ENCODE data around the gene PTPN14. TPM values are rescaled to one million over a fixed set of nuclear protein-coding genes. Genes with fewer than 3 reads are reported as not detected.

Gene PTPN14
- polyA plus RNA-seq, 3 donors from 2014 or later, result 0.04 TPM; not detected in 2

DNA sequence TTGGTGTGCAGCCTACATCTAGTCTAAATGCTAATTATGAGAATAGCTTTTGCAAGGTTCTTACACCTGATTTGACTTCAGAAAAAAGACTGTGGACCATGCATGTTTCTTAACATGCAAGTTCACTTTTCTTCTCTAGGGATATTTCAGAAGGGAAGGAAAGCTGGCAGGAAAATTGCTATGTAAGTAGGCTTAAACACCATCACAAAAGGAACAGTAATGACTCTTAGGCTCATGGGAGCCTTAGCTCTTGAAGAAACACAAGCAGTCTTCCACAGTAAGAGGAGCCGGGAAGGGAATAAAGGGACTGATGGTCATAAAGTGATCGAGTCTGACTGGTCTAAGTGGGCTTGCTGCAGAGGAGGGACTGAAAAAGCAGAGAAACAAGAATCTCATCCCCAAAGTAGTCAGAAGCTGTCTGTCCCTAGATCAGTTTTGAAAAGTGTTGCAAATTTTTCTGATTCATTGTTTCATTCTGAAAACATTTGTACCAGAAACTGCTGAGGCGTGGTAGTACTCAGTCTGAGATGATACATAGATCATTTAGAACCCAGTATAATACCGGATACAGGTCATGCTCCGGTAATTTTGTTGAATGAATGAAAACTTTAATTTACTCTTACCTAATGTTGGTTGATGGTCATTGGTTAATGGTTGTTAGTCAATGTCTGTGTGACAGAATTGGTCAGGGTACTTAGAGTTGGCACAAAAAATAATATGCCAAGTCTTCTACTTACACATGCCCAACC, 229.5 kb downstream of the PTPN14 start:
- no peak for DNase-seq
- peaks cover 22 to 35% (median 31%) of the 10 kb centered on the region in 3 donors for H3K36me3 Mint-ChIP-seq
- H3K9me3 Mint-ChIP-seq, result no peaks in the 10 kb centered on the region
- H3K27me3 Mint-ChIP-seq (ENCODE audit: low read depth in 3 of 3), result no peaks in the 10 kb centered on the region
- H3K4me1 Mint-ChIP-seq, result peaks cover 0 to 2% of the 10 kb centered on the region in 2 donors
- no peak overlapping the region for H3K4me3 Mint-ChIP-seq
- peak overlapping the region in 1 of 6 donors; percentile 42 for H3K27ac Mint-ChIP-seq

DNA sequence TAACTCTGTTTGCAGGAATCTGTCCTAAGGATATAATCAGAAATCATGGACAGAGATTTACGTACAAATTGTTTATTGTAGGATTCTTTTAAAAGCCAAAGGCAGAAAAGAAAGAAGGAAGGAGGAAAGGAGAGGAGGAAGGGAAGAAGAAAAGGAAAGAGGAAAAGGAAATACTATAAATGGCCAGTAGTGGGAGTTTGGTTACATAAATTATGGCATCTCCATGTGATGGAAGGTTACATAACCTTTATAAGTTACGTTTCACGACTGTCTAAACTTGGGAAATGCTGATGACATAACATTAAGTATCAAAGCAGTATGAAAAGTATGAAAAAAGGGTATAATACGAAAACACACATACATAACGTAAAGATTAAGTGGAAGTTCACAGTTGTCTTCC, 231.5 kb downstream of the PTPN14 start:
- Mint-ChIP-seq H3K27me3 (ENCODE audit: low read depth in 3 of 3) (no peaks in the 10 kb centered on the region), H3K36me3 (peaks cover 26 to 41% (median 37%) of the 10 kb centered on the region in 3 donors), H3K4me3 (no peak overlapping the region), H3K27ac (no peak overlapping the region), H3K9me3 (no peaks in the 10 kb centered on the region), H3K4me1 (no peaks in the 10 kb centered on the region)
- DNase-seq, result no peak

DNA sequence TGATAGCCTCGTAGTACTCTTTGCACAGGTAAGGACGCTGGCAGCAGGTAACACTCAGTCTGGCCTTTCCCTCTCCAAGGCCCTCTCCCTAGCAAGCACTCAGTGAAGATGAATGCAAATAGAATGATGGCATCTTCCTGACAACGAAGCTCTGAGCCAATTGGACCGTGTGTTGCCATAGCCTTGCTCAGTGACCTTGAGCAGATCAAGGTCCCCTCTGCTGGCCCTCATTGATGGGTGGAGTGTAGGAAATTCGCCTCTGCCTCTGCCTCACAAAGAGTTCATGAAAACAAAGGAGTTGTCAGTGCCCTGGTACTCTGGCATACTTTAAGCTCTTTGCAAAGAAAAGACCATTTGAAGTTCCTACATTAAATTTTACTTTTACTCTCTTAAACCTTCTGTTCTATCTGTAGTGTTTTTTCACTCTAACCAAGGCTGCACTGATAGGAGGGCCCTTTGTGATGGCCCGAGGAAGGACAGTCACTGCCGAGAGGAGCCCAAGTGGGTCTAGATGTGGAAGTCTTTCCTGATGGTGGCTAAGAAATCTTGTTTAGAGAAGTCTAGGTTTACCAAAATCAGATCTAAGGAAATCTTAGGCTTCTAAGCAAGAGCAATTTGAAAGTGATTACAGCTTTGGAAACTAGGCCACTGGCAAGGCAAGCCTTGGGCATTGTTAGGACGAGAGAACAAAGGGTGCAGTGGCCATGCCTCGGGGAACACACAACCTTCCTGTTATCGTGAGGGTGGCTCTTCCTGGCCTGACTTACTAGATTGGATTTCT, 232.3 kb downstream of the PTPN14 start:
- no peaks in the 10 kb centered on the region for H3K4me1 Mint-ChIP-seq
- H3K4me3 Mint-ChIP-seq, result no peak overlapping the region
- DNase-seq, result no peak
- H3K9me3 Mint-ChIP-seq, result no peaks in the 10 kb centered on the region
- no peak overlapping the region for H3K27ac Mint-ChIP-seq
- no peaks in the 10 kb centered on the region for H3K27me3 Mint-ChIP-seq (ENCODE audit: low read depth in 3 of 3)
- peaks cover 27 to 41% (median 32%) of the 10 kb centered on the region in 3 donors for H3K36me3 Mint-ChIP-seq

DNA sequence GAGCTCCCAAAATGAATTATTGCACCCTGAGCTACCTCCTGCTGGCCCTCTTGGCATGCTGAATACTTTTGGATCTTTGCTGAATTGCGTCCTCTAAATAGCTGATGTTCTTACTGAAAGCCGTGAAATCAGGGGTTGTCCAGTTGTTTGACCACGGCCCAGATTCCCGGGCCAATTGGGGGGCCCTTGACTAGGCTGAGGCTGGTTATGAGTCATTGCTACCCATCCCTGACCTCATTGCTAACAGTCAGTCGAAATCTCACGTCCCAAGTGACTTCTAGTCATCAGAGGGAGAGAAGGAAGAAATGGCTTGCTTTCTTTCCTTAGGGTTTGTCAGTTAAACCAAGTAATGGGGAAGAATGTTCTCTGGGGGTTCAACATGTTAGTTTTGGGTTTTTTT, 233.0 kb downstream of the PTPN14 start:
- DNase-seq, result no peak
- Mint-ChIP-seq H3K9me3 (no peaks in the 10 kb centered on the region), H3K4me1 (no peaks in the 10 kb centered on the region), H3K36me3 (peaks cover 27 to 39% (median 31%) of the 10 kb centered on the region in 3 donors), H3K27me3 (ENCODE audit: low read depth in 3 of 3) (no peaks in the 10 kb centered on the region), H3K4me3 (no peak overlapping the region), H3K27ac (no peak overlapping the region)

DNA sequence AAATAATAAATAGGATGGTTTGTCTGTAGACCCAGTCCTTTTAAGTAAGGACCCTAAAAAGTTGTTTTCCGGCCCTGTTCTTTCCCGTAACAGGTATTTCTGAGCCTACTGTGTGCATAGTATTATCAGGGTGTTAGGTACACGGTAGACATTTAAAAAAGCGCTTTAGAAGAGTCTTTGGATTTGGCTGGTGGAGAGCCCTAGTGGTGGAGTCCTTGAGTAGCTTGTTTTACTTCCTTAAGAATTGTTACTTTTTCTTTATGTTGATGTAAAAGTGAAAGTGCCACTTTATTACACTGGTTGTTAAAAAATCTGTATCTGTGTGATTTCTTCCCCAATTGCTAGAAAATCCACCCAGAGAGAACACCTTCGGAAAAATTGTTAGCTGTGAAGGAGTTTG, 233.7 kb downstream of the PTPN14 start:
- H3K4me1 Mint-ChIP-seq, result peaks cover 0 to 1% of the 10 kb centered on the region in 2 donors
- H3K27ac Mint-ChIP-seq, result no peak overlapping the region
- H3K4me3 Mint-ChIP-seq, result no peak overlapping the region
- H3K36me3 Mint-ChIP-seq, result peaks cover 27 to 39% (median 30%) of the 10 kb centered on the region in 3 donors
- no peaks in the 10 kb centered on the region for H3K9me3 Mint-ChIP-seq
- no peak for DNase-seq
- H3K27me3 Mint-ChIP-seq (ENCODE audit: low read depth in 3 of 3), result peaks cover 0 to under 1% (median 0%) of the 10 kb centered on the region in 3 donors

DNA sequence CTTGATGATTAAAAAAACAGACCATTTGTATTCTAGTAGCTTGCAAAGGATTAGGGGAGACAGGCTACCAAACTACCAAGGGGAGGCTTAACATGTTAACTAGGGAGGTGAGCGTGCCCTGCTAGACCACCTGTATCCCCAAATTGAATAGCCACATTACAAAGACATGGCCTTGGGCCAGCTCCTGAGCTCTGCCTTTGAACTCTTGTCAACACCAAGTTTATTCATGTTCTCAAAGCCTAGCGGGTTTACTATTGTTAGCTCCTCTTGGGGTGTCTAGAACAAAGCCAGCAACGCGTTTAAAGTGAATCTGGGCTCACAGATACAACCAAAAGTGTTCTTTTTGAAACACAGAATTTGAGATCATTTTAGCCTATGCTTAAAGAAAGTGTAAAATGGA, 234.1 kb downstream of the PTPN14 start:
- Mint-ChIP-seq H3K4me3 (no peak overlapping the region), H3K9me3 (no peaks in the 10 kb centered on the region), H3K36me3 (peaks cover 26 to 37% (median 27%) of the 10 kb centered on the region in 3 donors), H3K27me3 (ENCODE audit: low read depth in 3 of 3) (peaks cover 0 to 2% (median 0%) of the 10 kb centered on the region in 3 donors), H3K27ac (peak overlapping the region in 1 of 6 donors; percentile 20), H3K4me1 (peaks cover 0 to 1% of the 10 kb centered on the region in 2 donors)
- no peak for DNase-seq

DNA sequence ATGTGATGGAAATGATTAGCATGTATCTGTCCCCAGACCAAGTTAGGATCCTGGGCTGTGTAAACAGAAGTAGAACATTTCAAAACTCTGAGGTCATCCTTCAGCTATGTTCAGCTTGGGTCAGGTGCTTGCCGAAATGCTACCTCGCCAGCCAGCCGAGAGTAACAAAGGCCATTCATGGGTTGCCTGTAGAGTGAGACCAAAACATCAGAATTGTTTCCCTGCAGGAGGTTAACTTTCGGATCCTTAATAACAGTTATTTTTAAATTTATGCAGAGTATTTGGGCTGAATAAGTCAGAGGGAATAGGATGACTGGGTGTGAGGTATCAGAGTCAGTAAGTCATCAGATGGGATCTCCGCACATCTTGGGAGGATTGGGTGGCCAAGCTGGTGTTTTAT, 234.8 kb downstream of the PTPN14 start:
- no peaks in the 10 kb centered on the region for H3K9me3 Mint-ChIP-seq
- H3K36me3 Mint-ChIP-seq, result peaks cover 22 to 30% (median 27%) of the 10 kb centered on the region in 3 donors
- DNase-seq, result no peak
- peaks cover 5 to 7% of the 10 kb centered on the region in 2 donors for H3K4me1 Mint-ChIP-seq
- no peak overlapping the region for H3K27ac Mint-ChIP-seq
- H3K4me3 Mint-ChIP-seq, result no peak overlapping the region
- H3K27me3 Mint-ChIP-seq (ENCODE audit: low read depth in 3 of 3), result peaks cover 0 to 2% (median 0%) of the 10 kb centered on the region in 3 donors

DNA sequence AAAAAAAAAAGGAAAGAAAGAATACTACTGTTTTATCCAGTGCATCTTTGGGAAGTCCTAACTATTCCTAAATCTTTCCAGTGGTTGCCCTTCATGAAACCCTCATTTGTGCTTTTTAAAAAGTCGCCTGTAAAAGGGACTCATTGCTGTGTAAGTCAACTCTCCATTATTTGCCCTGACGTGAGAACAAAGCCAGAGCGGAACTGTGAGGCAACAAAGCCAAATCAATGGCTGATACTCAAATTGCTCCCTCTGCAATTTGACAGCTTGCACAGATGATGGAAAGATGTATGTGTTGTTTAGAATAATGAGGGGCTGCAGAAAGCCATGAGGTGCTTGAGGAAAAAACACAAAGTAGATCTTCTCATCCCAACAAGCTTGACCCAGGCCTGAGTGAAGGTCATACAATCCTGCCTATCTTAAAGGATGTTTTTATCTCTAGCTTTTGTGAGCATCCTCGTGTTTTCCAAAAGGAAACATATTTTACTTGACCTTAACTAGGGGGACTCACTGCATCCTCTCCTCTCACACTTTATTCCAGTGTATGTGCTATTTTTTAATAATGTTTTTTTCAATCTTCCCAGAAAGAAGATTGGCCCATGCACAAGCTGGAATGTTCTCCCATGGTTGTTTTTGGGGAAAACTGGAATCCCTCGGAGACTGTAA, 237.1 kb downstream of the PTPN14 start:
- H3K27me3 Mint-ChIP-seq (ENCODE audit: low read depth in 3 of 3), result peaks cover 0 to 2% (median 0%) of the 10 kb centered on the region in 3 donors
- peaks cover 23 to 27% of the 10 kb centered on the region in 2 donors for H3K4me1 Mint-ChIP-seq
- peaks cover 15 to 24% (median 19%) of the 10 kb centered on the region in 3 donors for H3K36me3 Mint-ChIP-seq
- no peak overlapping the region for H3K27ac Mint-ChIP-seq
- no peak for DNase-seq
- no peaks in the 10 kb centered on the region for H3K9me3 Mint-ChIP-seq
- H3K4me3 Mint-ChIP-seq, result no peak overlapping the region

DNA sequence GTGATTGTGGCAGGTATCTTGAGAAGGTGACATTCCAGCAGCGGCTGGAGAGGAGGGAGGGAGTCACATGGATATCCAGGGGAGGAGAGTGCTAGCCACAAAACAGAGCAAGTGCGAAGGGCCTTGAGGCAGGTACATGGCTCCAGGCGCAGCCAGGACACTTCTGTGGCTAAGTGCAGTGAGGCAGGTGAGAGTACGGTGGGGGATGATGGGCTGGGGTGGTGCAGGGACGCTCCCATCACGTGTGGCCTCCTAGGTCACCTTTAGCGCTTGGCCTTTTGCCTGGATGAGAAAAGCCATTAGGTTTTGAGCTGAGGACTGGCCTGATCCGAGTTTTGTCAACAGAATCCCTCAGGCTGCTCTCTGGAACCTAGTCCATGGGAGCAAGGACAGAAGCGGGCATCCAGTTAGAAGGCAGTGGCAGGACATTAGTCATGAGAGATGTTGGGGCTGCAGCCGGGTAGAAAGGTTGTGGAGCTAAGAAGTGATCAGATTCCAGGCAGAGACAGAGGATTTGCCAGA, 238.8 kb downstream of the PTPN14 start:
- H3K27ac Mint-ChIP-seq, result peak overlapping the region in 1 of 6 donors; percentile 84
- peaks cover 11 to 18% (median 13%) of the 10 kb centered on the region in 3 donors for H3K36me3 Mint-ChIP-seq
- no peaks in the 10 kb centered on the region for H3K9me3 Mint-ChIP-seq
- peaks cover 0 to 2% (median 0%) of the 10 kb centered on the region in 3 donors for H3K27me3 Mint-ChIP-seq (ENCODE audit: low read depth in 3 of 3)
- peaks cover 28 to 40% of the 10 kb centered on the region in 2 donors for H3K4me1 Mint-ChIP-seq
- H3K4me3 Mint-ChIP-seq, result no peak overlapping the region
- no peak for DNase-seq

DNA sequence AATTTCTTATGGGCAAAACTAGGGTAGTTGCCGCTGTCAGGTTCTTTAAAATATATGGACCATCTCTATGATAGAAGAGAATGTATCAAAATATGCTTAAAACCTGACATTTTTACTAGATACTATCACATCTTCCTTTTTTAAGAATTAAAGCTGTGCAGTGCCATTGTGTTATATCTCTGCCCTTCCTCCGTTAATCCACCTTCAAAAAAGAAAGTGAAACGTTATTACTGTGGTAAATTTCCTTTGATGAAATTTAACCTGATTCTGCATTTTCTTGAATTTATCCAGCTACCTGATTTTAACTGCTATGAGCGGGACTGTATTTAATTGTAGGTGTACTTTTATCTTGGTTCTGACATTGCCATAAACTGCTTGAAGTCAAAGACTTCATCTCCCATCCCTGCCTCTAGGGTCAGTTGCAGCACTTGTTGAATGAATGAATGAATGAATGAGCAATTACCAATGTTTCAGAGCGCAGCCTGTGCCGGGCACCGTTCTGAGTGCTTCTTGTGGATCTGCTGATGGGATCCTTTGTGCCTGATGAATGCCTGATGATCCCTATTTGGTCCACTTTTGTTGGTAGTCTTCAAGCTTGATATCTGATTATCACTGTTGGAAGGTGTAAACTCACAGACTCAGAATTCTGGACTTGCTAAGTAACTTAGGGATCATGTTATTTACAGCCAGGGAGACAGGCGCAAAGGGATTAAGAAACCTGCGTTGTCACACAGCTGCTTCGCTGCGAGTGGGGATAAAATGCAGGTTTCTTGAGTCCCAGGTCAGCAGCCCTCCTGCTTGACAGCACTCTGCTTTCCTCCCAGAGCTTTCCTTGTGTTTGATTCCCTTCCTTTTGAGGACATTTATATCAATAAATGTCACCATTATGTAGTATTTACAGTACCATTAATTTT, 240.4 kb downstream of the PTPN14 start:
- Mint-ChIP-seq H3K27ac (peak overlapping the region in 4 of 6 donors; percentile 9 to 78 (median 52)), H3K27me3 (ENCODE audit: low read depth in 3 of 3) (peaks cover 0 to 2% (median 0%) of the 10 kb centered on the region in 3 donors), H3K4me1 (peaks cover 28 to 40% of the 10 kb centered on the region in 2 donors), H3K9me3 (no peaks in the 10 kb centered on the region), H3K36me3 (peaks cover 7 to 13% (median 8%) of the 10 kb centered on the region in 3 donors), H3K4me3 (peak overlapping the region; percentile 73 to 91 (median 74))
- DNase-seq, result no peak

DNA sequence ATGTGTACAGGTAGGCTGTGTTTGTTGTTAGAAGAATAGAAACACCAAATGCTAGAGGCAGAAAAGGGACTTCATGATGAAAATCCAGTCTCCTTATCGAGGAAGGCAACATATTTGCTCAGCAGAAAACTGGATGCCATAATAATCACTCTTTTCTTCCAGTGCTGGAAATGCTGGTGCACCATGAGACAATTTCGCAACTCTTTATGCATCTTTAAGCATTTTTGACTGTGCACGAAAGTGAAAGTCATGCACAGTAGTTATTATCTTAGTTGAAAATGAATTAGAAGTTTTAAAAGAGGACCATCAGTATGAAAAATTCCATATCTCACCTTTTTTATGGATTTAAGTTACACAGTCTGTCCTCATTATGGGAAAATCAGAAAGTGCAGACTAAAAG, 241.4 kb downstream of the PTPN14 start:
- Mint-ChIP-seq H3K9me3 (no peaks in the 10 kb centered on the region), H3K36me3 (peaks cover 1 to 4% (median 2%) of the 10 kb centered on the region in 3 donors)
- no peak for DNase-seq

DNA sequence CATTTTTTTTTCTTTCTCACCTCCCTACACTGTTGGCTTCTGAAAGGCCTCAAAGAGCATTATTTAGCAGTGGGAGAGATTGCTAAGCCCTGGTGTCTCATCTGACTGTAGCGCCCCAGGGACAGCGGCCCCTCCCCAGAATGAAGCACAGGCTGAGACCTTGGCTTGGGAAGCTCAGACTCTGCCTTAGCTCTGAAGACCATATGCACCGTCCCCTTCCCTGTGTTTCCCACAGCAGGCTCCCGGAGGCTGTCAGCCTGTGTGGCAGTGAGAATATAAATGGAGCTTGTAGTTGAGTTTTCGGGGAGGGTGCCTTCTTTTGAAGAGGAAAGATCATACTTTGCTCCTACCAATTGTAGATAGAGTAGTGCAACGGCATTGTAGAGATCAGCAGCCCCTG, 245.1 kb downstream of the PTPN14 start:
- no peak overlapping the region for H3K4me3 Mint-ChIP-seq
- peaks cover 43 to 51% of the 10 kb centered on the region in 2 donors for H3K4me1 Mint-ChIP-seq
- no peaks in the 10 kb centered on the region for H3K27me3 Mint-ChIP-seq (ENCODE audit: low read depth in 3 of 3)
- no peaks in the 10 kb centered on the region for H3K9me3 Mint-ChIP-seq
- DNase-seq, result no peak
- H3K27ac Mint-ChIP-seq, result no peak overlapping the region
- no peaks in the 10 kb centered on the region for H3K36me3 Mint-ChIP-seq

More for the DNA sequence above, 241.4 kb downstream of the PTPN14 start:
- peaks cover 28 to 40% of the 10 kb centered on the region in 2 donors for H3K4me1 Mint-ChIP-seq
- peaks cover 0 to 2% (median 0%) of the 10 kb centered on the region in 3 donors for H3K27me3 Mint-ChIP-seq (ENCODE audit: low read depth in 3 of 3)
- peak overlapping the region; percentile 73 to 91 (median 74) for H3K4me3 Mint-ChIP-seq
- H3K27ac Mint-ChIP-seq, result peak overlapping the region in 1 of 6 donors; percentile 47
